GM08714 (cell line): ENCODE measurements around the gene HES2.
"Not testable (repeated sequence)": the region's sequence is repeated elsewhere in the genome, so short reads cannot be mapped to it uniquely, and the experiment has no call there.

Experiments used
- H3K4me3 ChIP-seq: fragments of 200-500 bp; sonication (Bioruptor generic); 2 replicates; pipeline ENCODE4 v1.5.1; 2014; ENCODE audit warnings: mild to moderate bottlenecking, low read length, inconsistent platforms
- ZNF274 ChIP-seq: IDR thresholded peaks from 2 replicates; pipeline ENCODE4 v1.6.1; 2012; ENCODE audit warnings: mild to moderate bottlenecking, low read depth, low read length

HES2 gene

GRCh38 chr1:6447818-6448748 is 28.4 kb upstream of the HES2 start:
- no peak overlapping the region for H3K4me3 ChIP-seq
- no peak for TF ChIP-seq ZNF274

GRCh38 chr1:6447016-6447817 is 27.5 kb upstream of the HES2 start:
- no peak overlapping the region for H3K4me3 ChIP-seq
- TF ChIP-seq ZNF274 = no peak

- no peak overlapping the region for H3K4me3 ChIP-seq
- TF ChIP-seq ZNF274 = no peak
Measured at GRCh38 chr1:6446665-6447015, 26.9 kb upstream of the HES2 start.

DNA sequence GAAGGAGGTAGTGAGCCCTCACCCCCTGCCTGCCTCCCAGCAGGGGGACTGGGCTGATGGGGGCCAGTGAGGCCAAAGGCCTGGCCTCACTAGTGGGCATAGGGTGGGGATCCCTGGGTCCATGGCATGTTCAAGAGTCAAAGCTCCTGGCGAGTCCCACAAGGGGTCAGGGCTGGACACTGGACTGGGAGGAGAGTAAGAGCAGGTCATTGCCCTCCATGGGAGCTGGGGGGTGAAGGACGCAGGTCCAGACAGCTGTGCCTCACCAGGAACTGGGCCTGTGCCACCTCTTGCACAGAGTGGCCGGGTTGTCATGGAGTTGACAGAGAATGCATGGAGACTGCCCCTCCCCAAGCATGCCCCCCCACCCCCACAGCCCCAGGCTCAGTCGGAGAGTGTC is 26.2 kb upstream of the HES2 start:
- H3K4me3 ChIP-seq = not testable (repeated sequence)

DNA sequence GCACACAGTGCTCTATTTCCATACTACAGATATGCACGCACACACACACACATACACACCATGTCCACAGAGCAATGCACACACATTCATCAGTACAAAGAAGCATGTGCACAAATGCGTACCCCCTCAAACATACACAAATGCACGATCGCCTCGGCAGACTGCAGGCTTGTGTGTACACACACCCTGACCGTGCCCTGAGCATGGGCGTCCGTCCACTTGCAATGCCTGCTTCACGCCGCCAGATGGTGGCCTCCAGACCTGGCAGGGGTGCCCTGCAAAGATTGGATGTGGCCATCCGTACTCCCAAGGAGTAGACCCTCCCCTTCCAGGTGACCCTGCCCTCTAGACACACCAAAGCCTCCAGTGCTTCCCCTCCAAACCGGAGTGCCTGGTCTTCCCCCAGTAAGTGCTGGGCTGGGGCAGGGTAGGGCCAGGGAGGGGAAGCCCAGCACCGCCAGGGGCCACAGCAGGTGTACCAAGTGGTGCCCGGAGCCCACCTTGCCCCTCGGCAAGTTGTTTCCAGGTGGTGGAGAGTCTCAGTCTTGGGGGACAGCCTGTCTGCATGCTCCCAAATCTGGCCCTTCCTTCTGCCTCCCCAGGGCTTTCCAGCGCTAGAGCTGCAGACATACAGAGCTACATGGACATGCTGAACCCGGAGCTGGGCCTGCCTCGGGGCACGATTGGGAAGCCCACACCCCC is 25.5 kb upstream of the HES2 start:
- H3K4me3 ChIP-seq = no peak overlapping the region
- TF ChIP-seq ZNF274 = no peak

GRCh38 chr1:6444377-6444776 is 24.7 kb upstream of the HES2 start:
- TF ChIP-seq ZNF274 = no peak
- no peak overlapping the region for H3K4me3 ChIP-seq

DNA sequence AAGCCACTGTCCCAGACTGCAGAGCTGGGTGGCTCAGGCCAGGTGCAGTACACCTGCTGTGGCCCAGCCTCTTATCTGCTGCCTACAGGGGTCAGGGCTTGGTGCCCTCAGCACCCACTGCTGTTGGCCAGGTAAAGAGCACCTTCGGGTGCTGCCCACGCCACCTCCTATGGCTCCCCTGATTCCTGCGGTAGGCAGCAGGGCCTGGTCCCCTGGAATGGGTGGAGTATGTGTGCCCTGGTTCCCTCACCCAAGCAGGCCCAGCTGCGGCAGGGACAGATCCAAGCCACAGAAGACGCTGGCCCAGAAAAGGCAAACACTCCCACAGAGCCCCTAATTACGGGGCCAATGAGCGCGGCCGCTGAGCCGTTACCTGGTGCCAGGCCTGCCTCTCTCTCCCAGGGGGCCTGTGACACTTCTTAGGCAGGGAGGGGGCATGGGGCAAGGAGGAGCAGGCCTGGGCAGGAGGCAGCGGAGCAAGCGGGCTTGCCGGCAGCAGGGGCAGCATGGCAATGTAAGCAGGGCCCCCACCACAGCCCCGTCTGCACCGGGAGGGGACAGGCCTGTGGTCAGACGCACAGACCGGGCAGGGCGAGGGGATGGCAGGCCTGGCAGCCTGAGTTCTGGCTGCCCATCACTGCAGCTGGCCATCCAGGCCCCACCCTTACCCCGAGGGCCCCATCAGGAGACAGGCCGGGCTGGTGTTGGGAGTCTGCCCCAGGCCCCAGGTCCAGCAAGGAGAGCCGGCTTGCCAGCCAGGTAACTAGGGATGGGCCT is 23.8 kb upstream of the HES2 start:
- no peak overlapping the region for H3K4me3 ChIP-seq
- no peak for TF ChIP-seq ZNF274

- no peak overlapping the region for H3K4me3 ChIP-seq
- TF ChIP-seq ZNF274 = no peak
Measured at GRCh38 chr1:6441586-6441985, 21.9 kb upstream of the HES2 start.

- no peak for TF ChIP-seq ZNF274
- no peak overlapping the region for H3K4me3 ChIP-seq
Measured at GRCh38 chr1:6440198-6441126, 20.7 kb upstream of the HES2 start.

- TF ChIP-seq ZNF274 = no peak
- no peak overlapping the region for H3K4me3 ChIP-seq
Measured at GRCh38 chr1:6438047-6438525, 18.4 kb upstream of the HES2 start.

DNA sequence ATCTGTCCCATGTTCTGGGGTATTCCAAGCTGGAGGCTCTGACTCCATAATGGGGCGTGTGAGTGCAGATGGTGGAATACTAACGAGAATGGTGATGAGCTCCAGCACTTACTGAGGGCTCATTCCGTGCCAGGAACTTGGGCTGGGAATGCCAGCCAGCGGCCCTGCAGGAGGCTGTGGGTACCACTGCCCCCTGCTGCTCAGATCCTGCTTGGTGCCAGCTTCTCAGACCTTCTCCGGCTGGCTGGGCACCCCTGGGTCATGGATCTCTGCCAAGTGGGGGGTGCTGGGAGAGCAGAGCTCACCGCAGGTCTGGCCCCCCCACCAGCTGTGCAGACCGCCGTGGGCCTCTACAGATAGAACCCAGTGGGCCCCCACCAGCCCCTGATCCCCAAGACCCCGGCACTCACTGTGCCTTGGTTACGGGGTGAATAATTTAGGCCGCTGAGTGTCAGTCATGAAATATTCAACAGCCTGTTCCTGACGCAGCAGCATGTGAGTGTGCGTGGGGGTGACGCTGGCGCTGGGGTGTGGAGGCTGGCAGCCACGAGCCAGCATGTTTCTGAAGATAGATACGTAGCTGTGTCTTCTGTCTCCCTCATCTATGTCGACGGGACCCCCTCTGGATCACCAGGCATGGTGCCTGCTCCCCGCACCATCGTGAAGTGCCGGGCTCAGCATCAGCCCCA is 17.4 kb upstream of the HES2 start:
- not testable (repeated sequence) for H3K4me3 ChIP-seq

GRCh38 chr1:6436277-6436676 is 16.6 kb upstream of the HES2 start:
- not testable (repeated sequence) for H3K4me3 ChIP-seq
